Activated effector memory CD4-positive, alpha-beta T cell treated with Interleukin-2 at 50 U/mL for 16 hours (primary cell): ENCODE data around the gene HPN.
"Not testable (repeated sequence)": the region's sequence is repeated elsewhere in the genome, so short reads cannot be mapped to it uniquely, and the experiment has no call there.

Experiments
- DNase-seq: peaks from one replicate; pipeline ENCODE4 v3.0.0-alpha.2; 2020

The HPN gene

DNA sequence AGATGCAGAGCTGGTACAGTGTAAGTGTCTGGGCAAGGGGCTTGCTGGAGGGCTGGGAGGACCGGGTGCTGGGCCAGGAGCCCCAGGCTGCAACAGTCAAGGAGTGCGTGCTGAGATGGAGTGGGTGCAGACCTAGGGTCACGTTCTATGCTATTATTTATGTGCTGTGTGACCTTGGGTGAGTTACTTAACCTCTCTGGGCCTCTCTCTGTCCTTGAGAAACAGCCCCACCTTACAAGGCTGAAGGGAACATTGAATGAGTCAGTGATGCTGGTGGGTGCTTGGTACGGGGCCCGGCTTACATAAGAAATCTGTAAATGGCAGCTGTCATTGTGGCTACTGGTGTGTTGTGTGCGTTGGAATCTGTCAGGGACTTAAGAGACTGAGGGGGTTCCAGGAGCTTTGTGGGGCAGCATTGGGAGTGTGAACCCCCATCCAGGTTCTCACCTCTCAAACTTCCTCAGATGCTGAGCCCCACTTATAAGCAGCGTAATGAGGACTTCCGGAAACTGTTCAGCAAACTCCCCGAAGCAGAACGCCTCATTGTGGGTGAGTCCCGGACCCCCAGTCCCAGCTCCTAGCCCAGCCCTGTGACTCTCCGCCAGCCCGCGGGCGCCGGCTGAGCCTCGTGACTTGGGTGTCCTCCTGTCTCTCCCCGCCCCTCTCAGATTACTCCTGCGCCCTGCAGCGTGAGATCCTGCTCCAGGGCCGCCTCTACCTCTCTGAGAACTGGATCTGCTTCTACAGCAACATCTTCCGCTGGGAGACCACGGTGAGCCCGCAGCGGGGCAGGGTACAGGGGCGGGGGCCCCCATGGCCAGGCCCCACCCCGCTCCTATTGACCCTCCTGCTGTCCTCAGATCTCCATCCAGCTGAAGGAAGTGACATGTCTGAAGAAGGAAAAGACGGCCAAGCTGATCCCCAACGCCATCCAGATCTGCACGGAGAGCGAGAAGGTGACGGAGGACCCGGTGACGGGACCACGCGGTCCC lies 31.8 kb upstream of the HPN start:
- no peak for DNase-seq

DNA sequence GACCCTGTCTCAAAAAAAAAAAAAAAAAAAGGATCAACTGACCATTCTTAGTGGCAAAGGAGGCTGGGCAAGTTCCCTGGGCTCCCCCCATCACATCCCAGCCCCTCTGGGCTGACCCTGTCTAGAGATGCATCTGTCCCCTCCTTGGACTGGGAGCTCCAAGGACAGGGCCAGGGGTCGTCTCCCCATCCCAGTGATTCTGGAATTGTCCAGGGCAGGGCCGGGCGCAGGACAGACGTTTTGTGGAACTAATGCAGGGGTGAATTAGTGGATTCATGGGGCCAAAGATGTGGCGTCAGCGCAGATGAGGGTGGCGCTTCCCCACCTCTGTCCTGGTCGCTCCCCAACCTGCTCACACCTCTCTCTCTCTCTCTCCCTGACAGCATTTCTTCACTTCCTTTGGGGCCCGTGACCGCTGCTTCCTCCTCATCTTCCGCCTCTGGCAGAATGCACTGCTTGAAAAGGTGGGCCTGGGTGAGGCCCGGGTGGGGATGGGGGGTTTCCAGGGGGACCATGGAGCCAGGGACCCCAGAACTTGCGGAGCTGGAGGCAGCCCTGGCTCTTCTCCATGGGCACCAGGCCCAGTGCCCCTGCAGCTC lies 30.3 kb upstream of the HPN start:
- no peak for DNase-seq

DNA sequence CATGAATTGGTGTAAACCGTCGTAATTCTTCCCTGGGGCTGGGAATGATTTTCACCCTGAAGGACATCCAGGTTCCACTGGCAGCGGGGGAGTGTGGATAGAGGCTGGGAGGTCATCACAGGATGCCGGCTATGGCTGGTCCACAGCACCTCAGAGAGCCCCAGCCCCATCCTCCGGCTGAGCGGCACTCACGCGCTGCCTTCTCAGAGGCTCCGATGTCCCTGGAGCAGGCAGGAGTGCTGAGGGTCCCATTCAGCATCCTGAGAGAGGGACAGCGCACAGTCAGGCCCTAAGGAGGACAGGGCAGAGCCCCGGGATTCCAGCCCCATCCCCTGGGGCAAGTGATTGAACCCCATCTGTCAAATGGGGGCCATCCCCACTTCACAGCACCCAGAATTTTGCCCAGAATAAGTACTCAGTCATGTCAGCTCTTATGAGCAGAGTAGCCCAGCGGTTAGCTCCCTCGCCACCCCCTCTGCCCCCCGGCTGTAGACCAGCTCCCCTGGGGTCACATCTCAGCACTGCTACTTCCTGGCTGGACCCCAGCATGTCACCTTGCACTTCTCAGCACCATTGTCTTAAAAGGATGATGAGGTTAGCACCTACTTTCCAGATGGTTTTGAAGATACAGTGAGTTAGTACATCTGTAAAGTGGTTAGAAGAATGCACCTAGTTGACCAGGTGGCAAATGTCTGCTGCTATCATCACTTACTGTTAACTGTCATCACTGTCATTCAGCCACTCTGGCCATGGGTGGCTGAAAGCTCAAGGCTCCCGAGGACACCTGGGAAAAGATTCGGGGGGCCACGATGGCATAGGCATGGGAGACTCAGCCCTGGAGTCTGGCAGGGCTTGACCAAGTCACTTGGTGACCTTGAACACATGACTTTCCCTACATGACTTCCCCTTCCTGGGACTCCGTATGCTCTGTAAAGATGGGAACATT lies 29.5 kb upstream of the HPN start:
- DNase-seq: no peak

DNA sequence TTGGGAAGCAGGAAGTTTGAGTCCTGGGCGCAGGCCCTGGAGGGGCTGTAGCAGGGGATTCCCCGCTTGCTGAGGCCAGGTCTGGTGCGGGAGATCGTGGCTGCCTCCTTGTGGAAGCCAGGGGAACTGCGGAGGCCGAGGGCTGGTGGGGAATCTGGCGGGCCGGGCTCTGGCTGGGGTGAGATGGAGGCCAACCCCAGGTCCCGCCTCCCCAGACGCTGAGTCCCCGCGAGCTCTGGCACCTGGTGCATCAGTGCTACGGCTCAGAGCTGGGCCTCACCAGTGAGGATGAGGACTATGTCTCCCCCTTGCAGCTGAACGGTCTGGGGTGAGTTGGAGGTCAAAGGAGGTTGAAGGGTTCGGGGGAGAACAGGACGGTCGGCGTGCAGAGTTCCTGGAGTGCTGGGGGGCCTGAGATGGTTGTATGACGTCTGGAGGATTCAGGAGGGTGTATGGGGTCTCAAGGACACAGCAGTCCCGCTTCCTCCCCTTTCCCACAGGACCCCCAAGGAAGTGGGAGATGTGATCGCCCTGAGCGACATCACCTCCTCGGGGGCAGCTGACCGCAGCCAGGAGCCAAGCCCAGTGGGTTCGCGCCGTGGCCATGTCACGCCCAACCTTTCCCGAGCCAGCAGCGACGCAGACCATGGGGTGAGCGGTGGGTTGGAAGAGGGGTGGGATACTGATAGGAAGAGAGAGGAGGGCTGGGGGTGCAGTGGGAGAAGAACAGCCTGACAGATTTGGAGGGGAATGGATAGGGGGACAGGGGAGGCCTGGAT lies 28.3 kb upstream of the HPN start:
- DNase-seq: peak; percentile 73

DNA sequence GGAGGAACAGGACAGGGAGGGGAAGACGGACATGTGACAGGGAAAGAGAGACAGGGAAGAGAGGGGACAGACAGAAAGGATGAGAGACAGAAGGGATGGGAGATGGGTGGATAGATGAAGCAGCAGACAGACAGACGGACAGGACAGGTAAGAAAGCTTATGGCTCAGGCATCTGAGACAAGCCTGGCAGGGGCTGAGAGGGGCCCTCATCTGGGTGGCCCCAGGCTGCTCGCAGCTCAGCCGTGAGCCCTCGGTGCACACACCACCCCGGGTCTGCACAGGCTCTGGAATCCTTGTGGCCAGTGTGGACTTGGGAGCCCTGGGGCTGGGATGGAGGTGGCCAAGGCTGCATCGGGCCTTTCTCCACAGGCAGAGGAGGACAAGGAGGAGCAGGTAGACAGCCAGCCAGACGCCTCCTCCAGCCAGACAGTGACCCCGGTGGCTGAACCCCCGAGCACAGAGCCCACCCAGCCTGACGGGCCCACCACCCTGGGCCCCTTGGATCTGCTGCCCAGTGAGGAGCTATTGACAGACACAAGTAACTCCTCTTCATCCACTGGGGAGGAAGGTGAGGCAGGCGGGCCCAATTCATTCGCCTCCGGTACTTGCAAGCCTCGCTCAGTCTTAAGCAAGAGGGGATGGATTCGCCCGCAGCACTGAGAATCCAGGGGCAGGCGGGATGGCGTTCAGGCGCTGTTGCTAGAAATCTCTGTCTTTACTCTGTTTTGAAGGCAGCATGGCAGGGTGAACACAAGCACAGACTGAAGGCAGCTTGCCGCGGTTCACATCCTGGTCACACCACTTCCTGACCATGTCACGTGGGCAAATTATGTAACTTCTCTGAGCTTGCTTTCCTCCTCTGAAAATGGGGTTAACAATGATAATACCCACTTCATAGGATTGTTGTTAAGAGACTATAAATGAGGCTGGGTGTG lies 27.4 kb upstream of the HPN start:
- peak; percentile 68 for DNase-seq

DNA sequence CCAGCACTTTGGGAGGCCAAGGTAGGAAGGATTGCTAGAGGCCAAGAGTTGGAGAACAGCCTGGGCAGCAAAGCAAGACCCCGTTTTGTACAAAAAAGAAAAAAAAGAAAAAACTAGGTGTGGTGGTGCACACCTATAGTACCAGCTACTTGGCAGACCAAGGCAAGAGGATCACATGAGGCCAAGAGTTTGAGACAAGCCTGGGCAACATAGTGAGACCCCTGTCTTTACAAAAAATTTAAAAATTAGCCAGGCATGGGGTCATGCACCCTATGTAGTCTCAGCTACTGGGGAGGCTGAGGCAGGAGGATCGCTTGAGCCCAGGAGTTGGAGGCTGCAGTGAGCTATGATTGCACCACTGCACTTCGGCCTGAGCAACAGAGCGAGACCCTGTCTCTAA lies 26.7 kb upstream of the HPN start:
- DNase-seq: not testable (repeated sequence)

DNA sequence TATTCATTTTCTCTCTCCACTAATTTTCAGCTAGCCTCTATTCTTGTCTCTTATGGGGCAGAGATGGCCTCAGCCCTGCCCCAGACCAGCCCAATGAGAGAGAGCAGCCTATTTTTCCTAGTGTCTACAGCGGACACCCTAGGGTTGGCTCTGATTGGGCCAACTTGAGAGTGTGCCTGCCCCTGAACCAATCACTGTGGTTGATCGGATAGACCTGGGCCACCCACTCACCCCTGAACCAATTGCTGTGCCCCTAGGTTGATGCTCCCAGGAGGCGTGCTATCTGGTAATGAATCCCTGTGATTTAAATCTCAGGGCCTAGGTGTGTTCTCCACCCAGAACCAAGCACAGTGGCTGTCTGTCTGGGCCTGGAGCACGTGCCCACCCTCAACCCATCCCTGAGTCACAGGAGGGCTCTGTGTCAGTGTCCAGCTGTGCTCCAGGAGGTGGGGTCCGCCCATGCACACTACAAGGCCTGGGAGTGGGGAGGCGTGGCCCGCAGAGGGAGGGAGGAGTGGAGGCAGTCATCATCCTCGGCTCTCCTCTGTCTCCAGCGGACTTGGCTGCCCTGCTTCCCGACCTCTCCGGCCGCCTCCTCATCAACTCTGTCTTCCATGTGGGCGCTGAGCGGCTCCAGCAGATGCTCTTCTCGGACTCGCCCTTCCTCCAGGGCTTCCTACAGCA lies 26.1 kb upstream of the HPN start:
- no peak for DNase-seq

DNA sequence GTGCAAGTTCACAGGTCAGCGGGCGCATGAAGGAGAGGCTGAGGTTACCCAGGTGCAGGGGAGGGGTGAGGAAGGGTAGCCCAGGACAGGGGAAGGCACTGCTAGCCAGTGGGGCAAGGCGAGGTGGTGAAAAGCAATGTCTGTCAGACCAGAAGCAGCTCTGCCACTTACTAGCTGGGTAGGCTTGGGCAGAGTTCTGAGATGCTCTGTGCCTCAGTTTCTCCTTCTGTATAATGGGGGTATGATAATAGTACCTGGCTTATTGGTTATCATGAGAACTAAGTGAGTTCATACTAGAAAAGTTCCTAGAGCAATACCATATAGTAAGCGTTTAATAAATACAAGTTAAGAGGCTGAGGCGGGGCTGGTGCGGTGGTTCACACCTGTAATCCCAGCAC lies 25.6 kb upstream of the HPN start:
- no peak for DNase-seq

DNA sequence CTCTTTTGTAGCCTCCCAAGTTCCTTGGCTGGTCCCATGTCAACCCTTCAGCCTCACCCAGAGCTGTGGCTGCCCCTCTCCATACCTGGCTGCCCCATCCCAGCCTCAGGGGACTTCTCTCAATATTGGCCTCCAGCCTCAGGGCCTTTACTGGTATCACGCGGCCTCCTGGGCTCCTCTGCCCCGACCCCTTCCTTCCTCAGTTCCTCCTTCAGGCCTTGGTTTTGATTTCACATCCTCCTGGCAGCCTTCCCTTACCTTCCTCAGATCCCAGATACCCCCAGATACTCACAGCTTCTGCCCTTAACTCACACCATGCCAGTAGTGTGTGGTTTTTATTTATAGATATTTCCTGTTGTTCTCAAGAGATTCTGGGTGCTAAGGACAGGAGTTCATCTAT lies 24.0 kb upstream of the HPN start:
- no peak for DNase-seq

DNA sequence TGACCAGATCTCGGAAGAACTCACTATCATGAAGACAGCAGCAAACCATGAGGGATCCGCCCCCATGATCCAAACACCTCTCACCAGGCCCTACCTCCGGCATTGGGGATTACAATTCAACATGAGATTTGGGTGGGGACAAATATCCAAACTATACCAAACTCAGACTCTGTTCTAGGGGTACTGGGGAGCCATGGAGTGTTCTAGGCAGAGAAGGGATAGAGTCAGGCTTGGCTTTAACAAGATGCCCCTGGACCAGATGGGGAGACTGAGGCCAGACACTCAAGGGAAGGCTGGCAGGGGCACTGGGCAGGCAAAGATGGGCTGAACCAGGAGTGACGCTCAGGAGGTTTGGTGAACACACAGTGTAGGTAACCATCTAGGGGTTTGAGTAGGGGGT lies 23.1 kb upstream of the HPN start:
- no peak for DNase-seq

DNA sequence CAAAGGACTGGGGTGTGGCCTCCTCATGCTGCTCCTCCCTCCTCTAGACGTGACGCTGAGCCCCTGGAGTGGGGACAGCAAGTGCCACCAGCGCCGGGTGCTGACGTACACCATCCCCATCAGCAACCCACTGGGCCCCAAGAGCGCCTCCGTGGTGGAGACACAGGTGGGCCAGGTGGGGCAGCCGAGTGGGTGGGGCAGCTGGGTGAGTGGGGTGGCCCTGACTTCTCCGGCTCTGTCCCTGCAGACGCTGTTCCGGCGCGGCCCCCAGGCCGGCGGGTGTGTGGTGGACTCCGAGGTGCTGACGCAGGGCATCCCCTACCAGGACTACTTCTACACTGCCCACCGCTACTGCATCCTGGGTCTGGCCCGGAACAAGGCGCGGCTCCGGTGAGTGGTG lies 22.4 kb upstream of the HPN start:
- DNase-seq: no peak

DNA sequence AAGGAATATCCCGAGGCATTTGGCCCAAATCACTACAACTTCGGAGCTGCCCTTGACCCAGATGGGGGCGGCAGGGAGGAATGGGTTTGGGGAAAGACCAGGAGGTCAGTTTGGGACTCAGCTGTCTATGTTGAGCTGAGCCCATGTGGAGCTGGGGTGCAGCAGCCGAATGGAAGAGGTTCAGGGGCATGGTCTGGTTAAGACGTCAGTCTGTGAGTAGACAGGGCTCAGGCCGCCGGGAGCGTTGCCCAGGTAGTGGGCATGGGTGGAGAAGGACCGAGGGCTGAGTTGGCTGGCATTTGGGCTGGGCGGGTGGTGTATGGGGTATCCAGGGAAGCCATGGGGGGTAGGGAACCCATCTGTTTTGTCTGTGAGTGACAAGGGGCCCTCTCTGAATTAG lies 20.5 kb upstream of the HPN start:
- no peak for DNase-seq

DNA sequence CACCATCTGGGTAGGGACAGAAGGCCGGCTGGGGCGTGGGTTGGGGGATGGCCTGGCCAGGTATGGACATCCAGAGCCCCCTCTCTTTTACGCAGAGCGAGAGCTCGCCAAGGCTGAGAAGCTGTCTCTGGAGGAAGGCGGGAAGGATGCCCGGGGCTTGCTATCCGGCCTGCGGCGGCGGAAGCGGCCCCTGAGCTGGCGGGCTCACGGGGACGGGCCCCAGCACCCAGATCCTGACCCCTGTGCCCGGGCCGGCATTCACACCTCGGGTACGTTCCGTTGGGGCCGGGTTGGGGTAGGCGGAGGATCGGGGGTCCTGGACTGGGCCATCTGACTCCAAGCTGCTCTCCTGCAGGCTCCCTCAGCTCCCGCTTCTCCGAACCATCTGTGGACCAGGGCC lies 19.9 kb upstream of the HPN start:
- no peak for DNase-seq

DNA sequence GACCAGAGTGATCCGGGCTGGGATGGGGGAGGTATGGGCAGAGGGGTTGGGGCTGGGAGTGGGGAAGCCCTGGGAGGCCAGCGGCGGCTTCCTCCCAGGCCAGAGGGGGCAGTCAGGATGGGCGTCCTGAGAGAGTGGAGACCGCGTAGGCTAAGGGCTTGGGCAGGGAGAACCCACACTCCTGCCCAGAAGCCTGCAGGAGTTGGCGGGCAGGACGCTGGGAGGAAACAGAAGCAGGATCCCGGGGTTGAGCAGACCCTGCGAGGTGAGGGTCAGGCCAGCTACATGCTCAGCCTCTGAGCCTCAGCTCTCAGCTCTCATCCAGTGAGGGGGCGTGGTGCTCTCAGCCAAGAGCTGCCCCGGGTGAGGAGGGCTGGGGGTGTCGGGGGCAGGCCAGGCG lies 19.1 kb upstream of the HPN start:
- DNase-seq: no peak

DNA sequence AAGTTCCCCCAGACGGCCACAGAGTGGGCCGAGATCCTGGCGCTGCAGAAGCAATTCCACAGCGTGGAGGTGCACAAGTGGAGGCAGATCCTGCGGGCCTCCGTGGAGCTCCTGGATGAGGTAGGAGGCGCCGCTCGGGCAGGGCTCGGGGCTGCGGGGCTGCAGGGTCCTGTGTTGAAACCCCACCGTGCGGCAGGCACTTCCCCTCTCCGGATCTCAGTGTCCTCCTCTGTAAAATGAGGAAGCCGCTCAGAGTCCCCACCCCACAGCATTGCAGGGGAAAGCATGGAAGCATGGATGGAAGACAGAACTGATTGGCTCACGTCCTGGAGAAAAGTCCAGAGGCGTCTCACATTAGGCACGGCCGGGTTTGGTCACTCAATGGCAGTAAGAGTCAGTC lies 18.1 kb upstream of the HPN start:
- DNase-seq: no peak

DNA sequence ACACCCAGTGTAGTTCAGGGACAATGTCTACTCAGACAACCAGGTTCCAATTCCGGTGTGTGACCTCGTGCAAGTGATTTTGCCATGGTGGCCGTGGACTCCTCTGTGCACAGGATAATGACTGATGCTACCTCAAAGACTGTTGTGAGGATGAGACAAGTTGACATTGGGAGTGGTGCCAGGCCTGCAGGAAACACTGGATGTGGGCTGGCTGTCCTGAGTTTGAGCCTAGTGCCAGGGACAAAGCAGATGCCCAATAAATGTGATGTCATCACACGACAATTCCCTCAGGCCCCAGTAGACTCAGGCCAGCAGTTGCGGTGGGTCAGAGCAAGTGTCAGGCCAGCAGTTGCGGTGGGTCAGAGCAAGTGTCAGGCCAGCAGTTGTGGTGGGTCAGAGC lies 17.4 kb upstream of the HPN start:
- DNase-seq: no peak

DNA sequence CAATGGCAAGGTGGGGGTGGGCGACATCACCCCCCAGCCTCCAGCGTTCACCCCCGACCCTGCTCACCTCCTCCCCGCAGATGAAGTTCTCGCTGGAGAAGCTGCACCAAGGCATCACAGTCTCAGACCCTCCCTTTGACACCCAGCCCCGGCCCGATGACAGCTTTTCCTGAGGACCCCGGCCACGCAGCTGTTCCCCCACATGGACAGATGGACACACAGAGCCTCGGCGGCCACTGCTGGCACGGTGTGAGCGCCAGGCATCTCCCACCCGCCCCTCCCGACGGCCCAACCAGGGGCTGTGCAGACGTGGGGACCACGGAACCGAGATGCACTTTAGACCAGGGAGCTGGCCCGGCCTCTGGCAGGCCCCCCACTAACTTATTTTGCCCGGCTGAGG lies 15.6 kb upstream of the HPN start:
- no peak for DNase-seq

DNA sequence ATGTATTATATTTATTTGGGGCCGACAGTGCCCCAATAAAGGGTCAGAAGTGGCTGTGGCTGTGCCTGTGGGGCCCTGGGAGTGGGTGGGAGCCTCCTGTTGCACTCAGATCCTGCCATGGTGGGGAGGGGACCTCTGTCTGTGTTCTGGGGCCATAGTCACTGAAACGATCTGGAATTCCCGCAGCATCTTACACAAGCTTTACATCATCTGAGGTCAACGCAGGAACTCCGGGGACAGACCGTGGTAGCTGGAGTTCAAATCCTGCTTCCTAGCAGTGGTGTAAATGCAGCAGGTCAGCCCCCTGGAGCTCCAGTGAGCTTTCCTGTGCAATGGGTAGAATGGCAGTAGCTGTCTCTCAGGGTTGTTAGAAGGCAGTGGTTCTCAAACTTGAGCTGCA lies 15.1 kb upstream of the HPN start:
- DNase-seq: no peak

DNA sequence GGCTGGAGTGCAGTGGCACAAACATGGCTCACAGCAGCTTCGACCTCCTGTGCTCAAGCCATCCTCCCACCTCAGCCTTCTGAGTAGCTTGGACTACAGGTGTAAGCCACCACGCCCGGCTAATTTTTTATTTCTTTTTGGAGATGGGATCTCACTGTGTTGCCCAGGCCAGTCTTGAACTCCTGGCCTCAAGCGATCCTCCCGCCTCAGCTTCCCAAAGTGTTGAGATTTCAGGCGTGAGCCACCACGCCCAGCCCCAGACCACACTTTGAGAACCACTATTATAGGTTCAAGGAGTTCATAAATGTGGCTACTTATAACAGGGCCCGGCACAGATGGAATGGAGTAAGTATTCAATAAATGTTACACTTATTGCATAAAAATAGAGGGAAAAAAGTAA lies 14.5 kb upstream of the HPN start:
- DNase-seq: no peak

DNA sequence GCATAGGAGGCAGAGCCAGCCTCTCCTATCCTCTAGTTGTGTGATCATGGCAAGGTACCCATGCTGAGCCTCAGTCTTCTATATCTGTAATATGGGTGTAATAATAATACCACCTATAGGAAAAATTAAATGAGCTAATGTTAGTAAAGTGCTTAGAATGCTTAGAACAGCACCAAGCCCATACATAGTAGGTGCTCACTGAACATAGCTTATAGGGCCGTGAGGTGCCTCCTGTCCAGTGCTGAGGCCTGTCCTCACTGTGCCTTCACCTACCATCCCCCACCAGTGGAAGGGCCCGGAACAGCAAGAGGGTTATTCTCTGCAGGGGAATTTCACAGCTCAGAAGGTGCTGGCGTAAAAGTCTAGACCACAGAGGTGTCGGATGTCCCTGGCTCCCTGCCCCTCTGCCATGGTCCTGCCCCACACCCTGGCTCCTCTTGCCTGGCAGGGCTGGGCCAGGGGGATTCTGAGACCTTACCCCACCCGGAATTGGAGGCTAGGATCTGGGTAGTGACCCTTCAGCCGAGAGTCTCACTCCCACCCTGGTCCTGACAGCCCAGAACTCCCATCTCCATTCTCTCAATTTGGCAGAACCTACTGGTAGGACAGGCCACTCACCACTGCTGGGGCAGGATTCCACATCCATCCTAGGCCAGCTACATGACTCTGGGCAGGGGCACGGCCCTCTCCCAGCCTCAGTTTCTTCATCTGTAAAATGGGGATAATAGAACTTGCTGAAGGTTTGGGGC lies 13.5 kb upstream of the HPN start:
- DNase-seq: no peak
